Colonic mucosa (tissue), 4 donors: ENCODE data around the gene CACNA1D. TPM values are rescaled to one million over a fixed set of nuclear protein-coding genes. Genes with fewer than 3 reads are reported as not detected.

Experiments used
- DNase-seq: peaks from one replicate; pipeline ENCODE4 v3.0.0-alpha.2; 2020
- H3K27ac ChIP-seq: fragments of 200-600 bp; one replicate; pipeline ENCODE4 v1.8.0; 2021
- H3K27me3 ChIP-seq: fragments of 200-600 bp; one replicate; pipeline ENCODE4 v1.8.0; 2021
- H3K36me3 ChIP-seq: fragments of 200-600 bp; one replicate; pipeline ENCODE4 v1.8.0; 2021
- H3K4me1 ChIP-seq: fragments of 200-600 bp; one replicate; pipeline ENCODE4 v1.8.0; 2021; ENCODE audit warnings: mild to moderate bottlenecking
- H3K4me3 ChIP-seq: fragments of 200-600 bp; one replicate; pipeline ENCODE4 v1.8.0; 2021
- H3K9ac ChIP-seq, 2 donors: one replicate each; pipeline ENCODE4 v1.7.0; 2013; ENCODE audit warnings: control low read depth in 2 of 2, low read depth in 2 of 2, low read length in 2 of 2
- H3K9me3 ChIP-seq: fragments of 200-600 bp; one replicate; pipeline ENCODE4 v1.8.0; 2021
- intact Hi-C: fragments of 100-400 bp; cut with DNase I; formaldehyde crosslinking; loops from one replicate; pipeline ENCODE4 v1.14.1; 2022
- total RNA-seq, 2 donors: library from RNA; stranded (reverse); fragmentation: NEBNext Ultra II Directional in 1 of 2; extraction: Animal tissue kit (Norgen Biotek cat#: 25700) in 1 of 2; gene quantifications; one replicate each; pipeline ENCODE4 v1.2.1, GENCODE V29; 2021
- TF ChIP-seq, protein P1 (sequence below): fragments of 200-600 bp; IDR thresholded peaks from one replicate; pipeline ENCODE4 v1.8.0; 2022; ENCODE audit warnings: antibody characterized with exemption, mild to moderate bottlenecking
- donor health status: healthy.
- donor health status: DM: no; HTN: no; CAD: no.
- donor health status: DM: no; HTN: no; CAD: no.

The CACNA1D gene
- total RNA-seq, 2 donors from 2014 or later, result 9.6 to 17.1 TPM

GRCh38 chr3:53594276-53594675, 99.9 kb downstream of the CACNA1D start:
- DNase-seq, result no peak
- Histone ChIP-seq H3K27ac (no peak overlapping the region), H3K4me1 (no peaks in the 10 kb centered on the region), H3K4me3 (no peak overlapping the region), H3K9me3 (no peaks in the 10 kb centered on the region), H3K9ac (no peak overlapping the region), H3K36me3 (no peaks in the 10 kb centered on the region), H3K27me3 (no peaks in the 10 kb centered on the region)
- intact Hi-C loops, result no loop called here
- TF ChIP-seq, protein P1, sequence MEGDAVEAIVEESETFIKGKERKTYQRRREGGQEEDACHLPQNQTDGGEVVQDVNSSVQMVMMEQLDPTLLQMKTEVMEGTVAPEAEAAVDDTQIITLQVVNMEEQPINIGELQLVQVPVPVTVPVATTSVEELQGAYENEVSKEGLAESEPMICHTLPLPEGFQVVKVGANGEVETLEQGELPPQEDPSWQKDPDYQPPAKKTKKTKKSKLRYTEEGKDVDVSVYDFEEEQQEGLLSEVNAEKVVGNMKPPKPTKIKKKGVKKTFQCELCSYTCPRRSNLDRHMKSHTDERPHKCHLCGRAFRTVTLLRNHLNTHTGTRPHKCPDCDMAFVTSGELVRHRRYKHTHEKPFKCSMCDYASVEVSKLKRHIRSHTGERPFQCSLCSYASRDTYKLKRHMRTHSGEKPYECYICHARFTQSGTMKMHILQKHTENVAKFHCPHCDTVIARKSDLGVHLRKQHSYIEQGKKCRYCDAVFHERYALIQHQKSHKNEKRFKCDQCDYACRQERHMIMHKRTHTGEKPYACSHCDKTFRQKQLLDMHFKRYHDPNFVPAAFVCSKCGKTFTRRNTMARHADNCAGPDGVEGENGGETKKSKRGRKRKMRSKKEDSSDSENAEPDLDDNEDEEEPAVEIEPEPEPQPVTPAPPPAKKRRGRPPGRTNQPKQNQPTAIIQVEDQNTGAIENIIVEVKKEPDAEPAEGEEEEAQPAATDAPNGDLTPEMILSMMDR, result no peak

GRCh38 chr3:53595660-53596059, 101.2 kb downstream of the CACNA1D start:
- DNase-seq, result no peak
- TF ChIP-seq, protein P1, result no peak
- H3K27ac ChIP-seq, result no peak overlapping the region
- intact Hi-C loops, result no loop called here
- H3K4me1 ChIP-seq, result no peaks in the 10 kb centered on the region
- H3K36me3 ChIP-seq, result no peaks in the 10 kb centered on the region
- no peaks in the 10 kb centered on the region for H3K27me3 ChIP-seq
- H3K9ac ChIP-seq, result no peak overlapping the region
- H3K4me3 ChIP-seq, result no peak overlapping the region
- H3K9me3 ChIP-seq, result no peaks in the 10 kb centered on the region

GRCh38 chr3:53597136-53597915, 102.9 kb downstream of the CACNA1D start:
- intact Hi-C loops, result no loop called here
- no peak for DNase-seq
- TF ChIP-seq, protein P1, result no peak
- Histone ChIP-seq H3K4me1 (no peaks in the 10 kb centered on the region), H3K9ac (no peak overlapping the region), H3K4me3 (no peak overlapping the region), H3K9me3 (no peaks in the 10 kb centered on the region), H3K27ac (no peak overlapping the region), H3K27me3 (no peaks in the 10 kb centered on the region), H3K36me3 (no peaks in the 10 kb centered on the region)

- no peak overlapping the region for H3K4me3 ChIP-seq
- no peaks in the 10 kb centered on the region for H3K4me1 ChIP-seq
- no peaks in the 10 kb centered on the region for H3K9me3 ChIP-seq
- H3K36me3 ChIP-seq, result no peaks in the 10 kb centered on the region
- TF ChIP-seq, protein P1, result no peak
- no peaks in the 10 kb centered on the region for H3K27me3 ChIP-seq
- no peak for DNase-seq
- no peak overlapping the region for H3K9ac ChIP-seq
- H3K27ac ChIP-seq, result no peak overlapping the region
- intact Hi-C loops, result no loop called here
Observed at GRCh38 chr3:53599771-53600170, 105.4 kb downstream of the CACNA1D start.

DNA sequence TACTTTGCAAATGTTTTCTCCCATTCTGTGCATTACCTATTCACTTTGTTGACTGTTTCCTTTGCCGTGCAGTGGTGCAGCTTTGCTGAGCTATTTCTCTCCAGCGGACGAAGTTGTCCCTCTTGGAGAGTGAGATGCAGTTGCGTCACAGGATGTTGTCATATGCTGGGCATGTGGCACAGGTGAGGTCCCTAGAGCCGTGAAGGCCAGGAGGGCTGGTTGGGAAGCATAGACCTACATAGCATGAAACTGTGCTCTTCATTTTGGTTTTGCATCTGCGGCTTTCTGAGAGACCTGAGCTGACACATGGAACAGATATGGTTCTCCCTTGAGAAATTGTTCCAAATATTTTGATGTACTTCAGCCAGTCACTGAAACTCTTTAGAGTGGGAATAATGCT, 108.5 kb downstream of the CACNA1D start:
- intact Hi-C loops, result no loop called here
- TF ChIP-seq, protein P1, result no peak
- H3K9ac ChIP-seq, result no peak overlapping the region
- no peaks in the 10 kb centered on the region for H3K4me1 ChIP-seq
- no peak overlapping the region for H3K4me3 ChIP-seq
- H3K27ac ChIP-seq, result no peak overlapping the region
- no peaks in the 10 kb centered on the region for H3K27me3 ChIP-seq
- no peaks in the 10 kb centered on the region for H3K36me3 ChIP-seq
- no peak for DNase-seq
- H3K9me3 ChIP-seq, result no peaks in the 10 kb centered on the region
